ENCODE data around the gene MOCOS.

GRCh38 chr18:36197511-36198166, 10.3 kb downstream of the MOCOS start:
- TF ChIP-seq CTCF (IDR thresholded peaks at IDR 0.05) (no peak), POLR2A (IDR thresholded peaks at IDR 0.05) (no peak)

Measured in vagina (tissue), 2 donors.